Stomach (tissue), 4 donors: ENCODE results near the gene FTO.

ENCODE experiments used
- CTCF ChIP-seq, 7 experiments: fragments of 450-650 bp in 4 of 7; fragments of 200-600 bp in 3 of 7; sonication (generic) in 3 of 7; IDR thresholded peaks; one replicate each; pipeline ENCODE4 v1.5.1; 2016 to 2019; ENCODE audit warnings: antibody characterized with exemption in 7 of 7, control low read depth in 2 of 7, mild to moderate bottlenecking in 1 of 7
- EP300 ChIP-seq: sonication (generic); formaldehyde crosslinking; IDR thresholded peaks from one replicate; pipeline ENCODE4 v1.6.1; 2017; ENCODE audit warnings: antibody characterized with exemption
- POLR2A ChIP-seq, 4 donors: fragments of 450-650 bp; IDR thresholded peaks; one replicate each; pipeline ENCODE4 v1.6.1; 2016; ENCODE audit warnings: antibody characterized with exemption in 4 of 4, control low read depth in 2 of 4, mild to moderate bottlenecking in 1 of 4, moderate library complexity in 1 of 4
- POLR2AphosphoS5 ChIP-seq, 3 donors: sonication (generic); formaldehyde crosslinking; IDR thresholded peaks; one replicate each; pipeline ENCODE4 v1.6.1; 2016; ENCODE audit warnings: antibody characterized with exemption in 3 of 3

- no peak for TF ChIP-seq CTCF (IDR thresholded peaks at IDR 0.05)
- TF ChIP-seq POLR2AphosphoS5 (IDR thresholded peaks at IDR 0.05) = no peak
- TF ChIP-seq POLR2A (IDR thresholded peaks at IDR 0.05) = no peak
- no peak for TF ChIP-seq EP300
These were observed 323.6 kb downstream of the FTO start for GRCh38 chr16:54027558-54027957.
